8988T (cell line): ENCODE measurements around the gene DGKE.

Experiments used
- DNase-seq: peaks from one replicate; pipeline ENCODE4 v3.0.0; 2011

DGKE gene

DNA sequence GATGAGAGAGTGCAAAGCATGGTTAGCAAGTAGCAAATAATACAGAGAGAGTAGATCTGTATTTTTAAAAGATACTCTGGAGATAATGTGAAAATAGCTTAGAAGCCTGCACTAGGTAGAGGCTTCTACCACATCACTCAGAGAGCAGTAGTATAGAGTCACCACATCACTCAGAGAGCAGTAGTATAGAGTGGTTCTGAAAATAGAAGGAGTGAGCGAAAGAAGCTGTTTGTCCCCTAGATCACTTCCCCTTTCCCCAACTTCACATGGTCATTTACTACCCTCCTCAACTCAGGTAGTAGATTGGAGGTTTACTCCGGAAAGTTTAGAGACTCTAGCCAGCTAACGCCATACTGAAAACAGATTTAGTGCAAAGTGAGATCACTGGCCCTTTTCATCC is 17.1 kb downstream of the DGKE start:
- DNase-seq: no peak

- DNase-seq: no peak
Measured at GRCh38 chr17:56861899-56862298, 27.9 kb downstream of the DGKE start.

DNA sequence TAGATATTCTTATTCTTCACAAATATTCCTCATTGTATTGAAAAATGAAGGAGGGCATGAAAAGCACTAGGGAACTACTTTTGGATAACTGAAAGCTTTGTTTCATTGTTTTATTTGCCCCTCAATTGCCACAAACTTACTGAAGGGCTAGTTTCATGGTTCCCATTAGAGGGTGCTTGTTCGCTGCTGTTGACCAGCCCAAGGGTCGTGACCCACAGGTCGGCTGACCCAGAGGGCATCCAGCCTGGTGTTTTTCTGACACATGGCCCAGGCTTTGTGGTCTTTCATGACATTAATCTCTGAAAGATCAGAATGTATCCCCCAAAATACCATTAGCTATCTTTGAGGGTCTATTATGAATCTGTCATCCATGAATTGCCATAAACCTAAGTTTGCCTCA is 30.0 kb downstream of the DGKE start:
- no peak for DNase-seq

DNA sequence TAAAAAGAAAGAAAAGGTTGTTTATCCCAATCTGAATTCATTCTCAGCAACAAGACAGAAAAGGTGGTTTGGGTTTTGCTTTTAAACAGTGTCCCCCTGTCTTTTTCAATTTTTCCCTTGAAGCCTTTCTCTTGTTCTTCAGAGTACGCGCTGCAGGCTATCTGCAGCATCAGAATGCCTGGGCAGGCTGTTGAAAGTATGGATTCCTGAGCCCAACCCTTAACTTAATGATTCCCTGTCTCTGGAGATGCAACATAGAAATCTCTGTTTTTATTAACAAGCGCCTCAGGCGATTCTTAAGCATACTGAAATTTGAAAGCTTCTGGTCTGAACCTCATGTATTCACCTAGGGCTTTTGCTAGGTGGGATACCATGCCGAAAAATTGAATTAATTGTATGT is 32.1 kb downstream of the DGKE start:
- no peak for DNase-seq

- no peak for DNase-seq
Measured at GRCh38 chr17:56866496-56866895, 32.5 kb downstream of the DGKE start.

DNA sequence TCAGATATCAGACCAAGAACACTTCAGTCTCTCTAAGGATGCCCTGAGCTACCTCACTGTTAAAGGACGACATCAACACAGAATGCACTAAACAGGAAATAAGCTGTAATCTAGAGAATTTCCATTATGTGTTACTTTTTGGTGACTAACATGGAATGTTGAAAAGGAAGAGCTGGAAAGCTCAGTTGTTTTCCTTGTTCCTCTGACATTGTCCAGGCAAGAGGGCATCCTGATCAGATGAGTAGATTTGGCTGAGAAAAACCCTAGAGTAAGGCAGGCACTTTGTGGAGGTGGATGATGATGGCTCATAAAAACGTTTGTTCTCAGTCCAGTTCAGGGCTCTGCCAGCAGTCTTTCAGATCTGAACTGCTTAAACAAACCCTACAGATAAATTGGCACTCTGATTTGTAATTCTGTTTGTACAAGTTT is 34.0 kb downstream of the DGKE start:
- DNase-seq: no peak

DNA sequence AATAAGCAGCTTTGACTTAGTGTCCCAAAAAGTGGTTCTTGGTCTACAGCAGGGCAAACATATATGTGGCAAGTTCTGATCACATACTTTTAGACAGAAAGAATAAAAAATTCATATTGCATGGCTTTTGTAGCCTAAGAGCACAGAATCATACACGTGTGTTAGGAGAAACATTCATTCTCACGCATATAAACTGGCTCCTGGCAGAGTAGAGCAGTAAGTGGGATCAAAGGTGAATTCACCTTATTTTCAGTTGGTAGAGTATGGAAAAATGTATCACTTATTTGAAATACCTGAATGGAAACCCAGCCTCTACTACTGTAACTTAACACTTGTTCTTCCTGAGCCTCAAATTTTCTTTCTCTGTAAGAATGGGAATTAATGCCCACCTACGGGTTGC is 34.8 kb downstream of the DGKE start:
- no peak for DNase-seq

DNA sequence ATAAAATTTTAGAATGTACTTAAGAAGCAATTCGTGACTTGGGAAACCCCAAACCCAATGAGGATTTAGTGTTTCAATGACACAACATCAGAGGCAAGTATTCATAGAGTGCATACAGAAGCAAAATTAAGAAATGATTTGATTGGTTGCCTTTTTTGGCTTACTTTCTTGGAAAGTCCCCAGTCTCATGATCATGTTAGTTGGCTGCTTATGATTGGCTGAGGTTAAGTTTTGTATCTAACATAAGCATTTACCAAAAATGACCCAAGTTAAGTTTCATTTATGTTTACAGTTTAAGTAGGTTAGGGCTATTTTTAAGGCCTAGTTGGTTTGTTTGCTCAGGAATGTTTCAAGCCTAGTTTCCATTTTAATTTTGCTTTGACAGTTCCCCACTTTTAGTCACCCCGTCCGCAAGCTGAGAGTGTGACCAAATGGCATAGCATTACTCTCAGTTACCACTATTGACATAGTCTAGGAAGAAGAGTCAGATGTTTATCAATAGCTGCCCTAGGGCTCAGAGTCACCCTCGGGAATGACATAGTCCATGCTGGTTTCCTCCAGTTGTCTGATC is 36.2 kb downstream of the DGKE start:
- DNase-seq: no peak

DNA sequence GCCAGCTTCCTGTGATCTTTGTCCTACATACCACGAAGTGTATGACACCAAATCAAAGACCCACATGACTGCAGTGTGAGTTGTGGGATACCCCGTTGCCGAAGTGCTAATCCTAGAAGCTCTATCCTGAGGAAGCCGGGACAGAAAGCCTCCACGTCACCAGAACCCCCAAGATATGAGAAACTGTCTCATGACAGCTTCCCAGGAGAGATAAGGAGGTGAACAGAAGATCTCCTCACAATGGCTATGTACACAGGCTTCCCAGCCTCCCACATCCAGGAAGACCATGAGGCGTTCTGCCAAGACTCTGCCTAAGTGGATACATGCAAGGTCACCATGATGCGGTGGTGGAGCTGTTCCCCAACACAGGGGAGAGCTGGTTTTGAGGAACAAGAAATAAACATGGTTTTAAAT is 42.8 kb downstream of the DGKE start:
- DNase-seq: no peak

DNA sequence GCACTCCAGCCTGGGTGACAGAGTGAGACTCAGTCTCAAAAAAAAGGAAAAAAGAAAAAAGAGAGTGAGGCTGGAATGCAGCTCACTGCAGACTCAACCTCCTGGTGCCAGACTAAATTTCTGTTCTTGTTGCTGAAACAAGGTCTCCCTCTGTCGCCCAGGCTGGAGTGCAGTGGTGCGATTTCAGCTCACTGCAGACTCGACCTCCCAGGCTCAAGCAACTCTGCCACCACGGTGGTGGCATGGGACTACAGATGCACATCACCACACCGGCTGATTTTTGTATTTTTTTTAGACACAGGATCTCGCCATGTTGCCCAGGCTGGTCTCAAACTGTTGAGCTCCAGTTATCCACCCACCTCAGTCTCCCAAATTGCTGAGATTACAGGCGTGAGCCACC is 45.3 kb downstream of the DGKE start:
- no peak for DNase-seq

- no peak for DNase-seq
Measured at GRCh38 chr17:56880133-56880532, 46.2 kb downstream of the DGKE start.

DNA sequence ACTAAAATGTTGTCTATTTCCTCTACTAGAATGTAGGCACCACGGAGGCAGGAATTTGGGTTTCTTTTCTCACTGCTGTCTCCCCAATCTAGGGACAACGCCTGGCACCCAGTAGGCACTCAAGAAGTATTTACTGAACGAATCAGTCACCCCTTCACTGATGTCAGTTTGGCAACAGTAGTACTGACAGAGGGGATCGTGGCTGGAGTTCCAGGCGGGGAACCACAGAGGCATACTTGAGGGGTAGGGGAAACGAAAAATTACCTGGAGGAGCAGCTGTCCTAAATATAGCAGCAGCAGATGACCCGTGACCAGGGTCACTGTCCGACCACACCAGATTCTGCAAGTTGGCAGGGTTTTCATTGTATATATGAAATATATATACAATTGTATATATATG is 46.6 kb downstream of the DGKE start:
- no peak for DNase-seq

- DNase-seq: no peak
Measured at GRCh38 chr17:56881685-56882295, 47.8 kb downstream of the DGKE start.

- DNase-seq: no peak
Measured at GRCh38 chr17:56883616-56884015, 49.7 kb downstream of the DGKE start.

GRCh38 chr17:56884483-56885311 is 50.7 kb downstream of the DGKE start:
- no peak for DNase-seq

GRCh38 chr17:56885312-56885657 is 51.3 kb downstream of the DGKE start:
- no peak for DNase-seq

GRCh38 chr17:56886288-56886731 is 52.4 kb downstream of the DGKE start:
- DNase-seq: no peak

GRCh38 chr17:56887105-56887504 is 53.2 kb downstream of the DGKE start:
- DNase-seq: no peak

GRCh38 chr17:56887552-56888467 is 53.9 kb downstream of the DGKE start:
- no peak for DNase-seq

GRCh38 chr17:56890390-56890789 is 56.4 kb downstream of the DGKE start:
- no peak for DNase-seq

DNA sequence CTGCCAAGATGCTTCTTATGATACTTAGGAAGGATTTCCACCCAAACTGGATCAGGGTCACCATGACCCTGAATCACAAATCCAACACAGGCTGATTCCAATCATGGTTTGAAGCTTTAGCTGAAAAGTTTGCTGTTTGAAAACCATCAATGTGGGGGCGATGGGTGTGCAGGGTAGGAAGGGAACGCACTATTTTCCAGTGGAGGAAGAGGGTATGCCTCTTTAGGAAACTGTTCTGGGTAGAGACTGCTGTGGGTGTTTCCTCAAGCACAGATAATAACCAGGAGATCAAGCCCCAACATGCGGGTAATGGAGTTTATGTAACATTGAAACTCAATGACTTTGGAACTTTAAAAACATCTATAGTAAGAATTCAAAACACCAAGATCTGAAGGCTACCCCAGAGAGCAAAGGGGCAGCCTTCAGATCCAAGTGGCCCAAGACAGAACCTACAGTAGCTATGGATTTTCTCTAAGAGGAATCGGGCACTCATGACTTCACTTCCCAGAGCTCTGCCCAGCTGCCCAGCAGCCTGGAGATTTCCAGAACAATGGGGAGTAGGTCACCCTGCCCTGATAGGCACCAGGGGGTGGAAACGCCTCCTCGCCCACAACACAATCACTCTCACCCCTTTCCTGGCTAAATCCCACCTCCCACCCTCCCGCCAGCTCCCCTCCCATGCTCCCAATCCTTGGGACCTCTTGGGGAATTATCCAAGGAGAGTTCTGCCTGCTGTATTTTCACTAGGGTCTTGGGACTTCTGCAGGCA is 57.1 kb downstream of the DGKE start:
- DNase-seq: no peak

DNA sequence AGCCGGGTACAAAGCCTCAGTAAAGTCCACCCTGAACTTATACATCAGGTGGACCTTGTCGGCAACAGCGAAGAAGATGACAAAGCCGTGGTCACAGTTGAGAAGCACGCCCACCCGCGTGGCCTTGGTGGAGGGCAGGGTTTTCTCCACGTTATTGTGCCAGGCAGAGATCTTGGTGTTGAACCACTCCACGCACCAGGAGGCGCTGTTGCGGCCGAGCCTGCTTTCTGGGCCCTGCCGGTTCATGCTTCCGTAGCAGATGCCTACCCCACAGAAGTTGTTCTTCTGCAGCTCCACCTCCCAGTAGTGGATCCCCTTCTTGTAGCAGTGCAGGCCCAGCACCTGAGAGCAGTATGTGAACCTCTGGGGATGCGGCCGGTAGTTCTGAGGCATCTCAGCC is 57.8 kb downstream of the DGKE start:
- no peak for DNase-seq

- DNase-seq: no peak
Measured at GRCh38 chr17:56892333-56892732, 58.4 kb downstream of the DGKE start.
